ENCODE data around the gene CTNNA2.

- TF ChIP-seq CTCF (IDR thresholded peaks at IDR 0.05) = no peak
- no peak for TF ChIP-seq POLR2A (IDR thresholded peaks at IDR 0.05)
These were observed 125.6 kb downstream of the CTNNA2 start for GRCh38 chr2:79638410-79638809.

Measured in right lobe of liver (tissue), 4 donors.